SK-N-SH (cell line): ENCODE measurements around the gene MMP24OS. TPM values are rescaled to one million over a fixed set of nuclear protein-coding genes. Genes with fewer than 3 reads are reported as not detected.

Source experiments
- CTCF ChIA-PET: fragments of 300-600, 350-600 bp; formaldehyde crosslinking; extraction: SDS; loops from one replicate; lab custom pipeline; 2021; lab: Yijun Ruan, JAX
- POLR2A ChIA-PET: fragments of 350-600 bp; sonication (Branson Sonifier 250); formaldehyde crosslinking; extraction: SDS; loops from one replicate; lab custom pipeline; 2020; ENCODE audit warnings: antibody characterized with exemption, inconsistent platforms; lab: Yijun Ruan, JAX
- DNase-seq: peaks from one replicate; pipeline ENCODE4 v3.0.0; 2012
- H2AFZ ChIP-seq: fragments of 200-600 bp; sonication (generic); 2 replicates; pipeline ENCODE4 v1.8.1; 2016; ENCODE audit warnings: antibody characterized with exemption, mild to moderate bottlenecking, low read depth
- H3F3A ChIP-seq: fragments of 200-600 bp; sonication (generic); replicated peaks from 2 replicates; pipeline ENCODE3; 2016; ENCODE audit warnings: antibody characterized with exemption, mild to moderate bottlenecking; ENCODE audit not compliant: insufficient read depth
- H3K27ac ChIP-seq, 2 experiments: fragments of 200-500 bp in 1 of 2; fragments of 200-600 bp in 1 of 2; sonication (Bioruptor generic) in 1 of 2; sonication (generic), shearing (Covaris generic) in 1 of 2; 2 replicates each; pipeline versions ENCODE4 v1.5.1 to v1.6.1; 2014 to 2016; ENCODE audit warnings: low read depth in 2 of 2, inconsistent platforms in 1 of 2, low read length in 1 of 2, mild to moderate bottlenecking in 1 of 2, mixed read lengths in 1 of 2
- H3K27me3 ChIP-seq: fragments of 200-600 bp; sonication (generic), shearing (Covaris generic); 2 replicates; pipeline ENCODE4 v1.6.1; 2016; ENCODE audit warnings: mixed run types; ENCODE audit not compliant: insufficient read depth
- H3K36me3 ChIP-seq, 2 experiments: fragments of 200-500 bp in 1 of 2; fragments of 200-600 bp in 1 of 2; sonication (Bioruptor generic) in 1 of 2; sonication (generic) in 1 of 2; replicated peaks in 1 of 2; 2 replicates each; pipeline versions ENCODE3 to v1.5.1; 2014 to 2016; ENCODE audit warnings: low read length in 1 of 2, mild to moderate bottlenecking in 1 of 2; ENCODE audit not compliant: insufficient read depth in 2 of 2, control insufficient read depth in 1 of 2
- H3K4me1 ChIP-seq, 2 experiments: fragments of 200-500 bp in 1 of 2; fragments of 200-600 bp in 1 of 2; sonication (Bioruptor generic) in 1 of 2; sonication (generic), shearing (Covaris generic) in 1 of 2; 2 replicates each; pipeline versions ENCODE4 v1.5.1 to v1.6.1; 2014 to 2016; ENCODE audit warnings: low read depth in 1 of 2, low read length in 1 of 2, mixed run types in 1 of 2; ENCODE audit not compliant: insufficient read depth in 2 of 2, control insufficient read depth in 1 of 2
- H3K4me2 ChIP-seq: fragments of 200-600 bp; sonication (generic), shearing (Covaris generic); 2 replicates; pipeline ENCODE4 v1.6.1; 2017; ENCODE audit warnings: mixed run types
- H3K4me3 ChIP-seq, 2 experiments: fragments of 200-500 bp in 1 of 2; fragments of 200-600 bp in 1 of 2; sonication (Bioruptor generic) in 1 of 2; sonication (generic), shearing (Covaris generic) in 1 of 2; 2 replicates each; pipeline versions ENCODE4 v1.5.1 to v1.8.1; 2014 to 2016; ENCODE audit warnings: low read depth in 2 of 2, inconsistent platforms in 1 of 2, low read length in 1 of 2, mild to moderate bottlenecking in 1 of 2, mixed read lengths in 1 of 2, moderate library complexity in 1 of 2
- H3K79me2 ChIP-seq: fragments of 200-600 bp; sonication (generic); 2 replicates; pipeline ENCODE4 v1.8.1; 2017; ENCODE audit warnings: mild to moderate bottlenecking; ENCODE audit not compliant: insufficient read depth
- H3K9ac ChIP-seq: fragments of 200-600 bp; sonication (generic); 2 replicates; pipeline ENCODE4 v1.6.1; 2017; ENCODE audit warnings: mixed run types
- H3K9me2 ChIP-seq: fragments of 200-600 bp; sonication (generic); 2 replicates; pipeline ENCODE4 v1.6.1; 2017; ENCODE audit warnings: mixed run types
- H3K9me3 ChIP-seq: fragments of 200-600 bp; sonication (generic); 2 replicates; pipeline ENCODE4 v1.6.1; 2017; ENCODE audit warnings: mixed run types, mild to moderate bottlenecking, moderate library complexity
- H4K20me1 ChIP-seq: fragments of 200-600 bp; sonication (generic); 2 replicates; pipeline ENCODE4 v1.6.1; 2017; ENCODE audit warnings: mild to moderate bottlenecking, mixed run types; ENCODE audit not compliant: insufficient read depth
- CHD2 ChIP-seq: fragments of 150-350 bp; IDR thresholded peaks from 2 replicates; pipeline ENCODE4 v1.6.1; 2018; ENCODE audit warnings: low read length; ENCODE audit not compliant: partially characterized antibody
- ELF1 ChIP-seq: IDR thresholded peaks from 2 replicates; pipeline ENCODE4 v1.4.0; 2012
- EP300 ChIP-seq, 2 experiments: IDR thresholded peaks; 2 replicates each; pipeline versions ENCODE4 v1.4.0 to v1.6.1; 2012; ENCODE audit warnings: borderline replicate concordance in 1 of 2, low read depth in 1 of 2, low read length in 1 of 2
- EZH2phosphoT487 ChIP-seq: fragments of 200-600 bp; sonication (generic); IDR thresholded peaks from 2 replicates; pipeline ENCODE4 v1.6.1; 2017; ENCODE audit warnings: low read depth, mixed run types, mild to moderate bottlenecking, antibody characterized with exemption, moderate library complexity, borderline replicate concordance
- FOXJ3 ChIP-seq: sonication (generic); formaldehyde crosslinking; IDR thresholded peaks from 2 replicates; pipeline ENCODE4 v1.5.1; 2020; ENCODE audit warnings: mild to moderate bottlenecking, missing genetic modification reagents
- GABPA ChIP-seq: IDR thresholded peaks from 2 replicates; pipeline ENCODE4 v1.4.0; 2012; ENCODE audit warnings: low read depth, mild to moderate bottlenecking
- GATA2 ChIP-seq: sonication (generic); formaldehyde crosslinking; IDR thresholded peaks from 2 replicates; pipeline ENCODE4 v1.5.0; 2020; ENCODE audit warnings: mild to moderate bottlenecking, missing genetic modification reagents
- IRF3 ChIP-seq: fragments of 150-350 bp; IDR thresholded peaks from 2 replicates; pipeline ENCODE4 v1.6.1; 2016; ENCODE audit warnings: mild to moderate bottlenecking, low read depth, low read length
- JUND ChIP-seq: IDR thresholded peaks from 2 replicates; pipeline ENCODE4 v1.4.0; 2012
- MEF2A ChIP-seq: IDR thresholded peaks from 2 replicates; pipeline ENCODE4 v1.4.0; 2012; ENCODE audit warnings: low read depth, borderline replicate concordance
- NRF1 ChIP-seq: IDR thresholded peaks from 2 replicates; pipeline ENCODE4 v1.6.1; 2012; ENCODE audit warnings: low read depth, mild to moderate bottlenecking, low read length
- POLR2AphosphoS5 ChIP-seq: IDR thresholded peaks from 2 replicates; pipeline ENCODE4 v1.6.1; 2012; ENCODE audit warnings: low read depth, low read length
- RCOR1 ChIP-seq: fragments of 150-350 bp; IDR thresholded peaks from 2 replicates; pipeline ENCODE4 v1.6.1; 2017; ENCODE audit warnings: antibody characterized with exemption, low read length
- RFX5 ChIP-seq: IDR thresholded peaks from 2 replicates; pipeline ENCODE4 v1.6.1; 2012; ENCODE audit warnings: mild to moderate bottlenecking, improper control_type of control experiment, low read length
- RXRA ChIP-seq: IDR thresholded peaks from 2 replicates; pipeline ENCODE4 v1.4.0; 2012; ENCODE audit warnings: low read depth, mild to moderate bottlenecking, borderline replicate concordance
- SIN3A ChIP-seq: IDR thresholded peaks from 2 replicates; pipeline ENCODE4 v1.6.1; 2012; ENCODE audit warnings: low read depth, mild to moderate bottlenecking, low read length, moderate library complexity, borderline replicate concordance
- TAF1 ChIP-seq: IDR thresholded peaks from 2 replicates; pipeline ENCODE4 v1.6.1; 2012; ENCODE audit warnings: low read depth, mild to moderate bottlenecking, low read length, moderate library complexity, borderline replicate concordance
- TCF12 ChIP-seq: IDR thresholded peaks from 2 replicates; pipeline ENCODE4 v1.4.0; 2012
- TEAD4 ChIP-seq: IDR thresholded peaks from 2 replicates; pipeline ENCODE4 v1.4.0; 2012; ENCODE audit warnings: mild to moderate bottlenecking, borderline replicate concordance; ENCODE audit not compliant: insufficient read depth
- YY1 ChIP-seq: IDR thresholded peaks from 2 replicates; pipeline ENCODE4 v1.4.0; 2012; ENCODE audit warnings: low read depth, mild to moderate bottlenecking
- WGBS: methylation state at CpG from one replicate; pipeline ENCODE4 v1.1.6; 2017; ENCODE audit warnings: low lambda C conversion rate; 5-methylcytosine and 5-hydroxymethylcytosine counted together
- polyA plus RNA-seq, 3 experiments: library from polyadenylated mRNA; depleted of rRNA; stranded (reverse); fragments of >200 nt; gene quantifications; 2 replicates each; pipeline ENCODE4 v1.2.3, GENCODE V29; 2012
- TF ChIP-seq, protein P1 (sequence below): IDR thresholded peaks from 2 replicates; pipeline ENCODE4 v1.4.0; 2012; ENCODE audit warnings: low read depth, borderline replicate concordance
- TF ChIP-seq, protein P2 (sequence below): fragments of 150-350 bp; IDR thresholded peaks from 2 replicates; pipeline ENCODE4 v1.6.1; 2017; ENCODE audit warnings: antibody characterized with exemption, low read length, low read depth, borderline replicate concordance
- TF ChIP-seq, protein P3 (sequence below): fragments of 200-600 bp; sonication (generic); IDR thresholded peaks from 2 replicates; pipeline ENCODE4 v1.6.1; 2017; ENCODE audit warnings: antibody characterized with exemption, mild to moderate bottlenecking, moderate library complexity
- TF ChIP-seq, protein P4 (sequence below): IDR thresholded peaks from 2 replicates; pipeline ENCODE4 v1.4.0; 2012; ENCODE audit warnings: low read depth

MMP24OS gene
- polyA plus RNA-seq, 1 of the 3 experiments (the other 2 are of a cell fraction) = 53.1 TPM

- DNase-seq = no peak
- Histone ChIP-seq H3K4me3 (no peak overlapping the region), H3K4me2 (peak overlapping the region; percentile 73), H3K36me3 (peaks cover 0 to 7% of the 10 kb centered on the region in 2 experiments), H3K9me3 (no peaks in the 10 kb centered on the region), H3K27me3 (no peaks in the 10 kb centered on the region), H3K27ac (peak overlapping the region; percentile 80 to 92), H3K79me2 (no peaks in the 10 kb centered on the region), H2AFZ (no peak overlapping the region), H4K20me1 (no peaks in the 10 kb centered on the region), H3K9ac (peak overlapping the region; percentile 65; the same call in 1 of the 2 replicates), H3F3A (peaks cover 31% of the 10 kb centered on the region), H3K4me1 (peaks cover 10 to 33% of the 10 kb centered on the region in 2 experiments), H3K9me2 (no peaks in the 10 kb centered on the region)
- WGBS = 70% methylated on average over 3 of the region's 3 CpGs
- ChIA-PET CTCF (interaction anchor here (0.9 to 2.9 kb wide), 4 partner anchors 14 to 127 kb away, joined by 4 to 13 read pairs (median 10); no protein-coding TSS in a partner anchor), POLR2A (no interaction called here)
- TF ChIP-seq, protein P1, sequence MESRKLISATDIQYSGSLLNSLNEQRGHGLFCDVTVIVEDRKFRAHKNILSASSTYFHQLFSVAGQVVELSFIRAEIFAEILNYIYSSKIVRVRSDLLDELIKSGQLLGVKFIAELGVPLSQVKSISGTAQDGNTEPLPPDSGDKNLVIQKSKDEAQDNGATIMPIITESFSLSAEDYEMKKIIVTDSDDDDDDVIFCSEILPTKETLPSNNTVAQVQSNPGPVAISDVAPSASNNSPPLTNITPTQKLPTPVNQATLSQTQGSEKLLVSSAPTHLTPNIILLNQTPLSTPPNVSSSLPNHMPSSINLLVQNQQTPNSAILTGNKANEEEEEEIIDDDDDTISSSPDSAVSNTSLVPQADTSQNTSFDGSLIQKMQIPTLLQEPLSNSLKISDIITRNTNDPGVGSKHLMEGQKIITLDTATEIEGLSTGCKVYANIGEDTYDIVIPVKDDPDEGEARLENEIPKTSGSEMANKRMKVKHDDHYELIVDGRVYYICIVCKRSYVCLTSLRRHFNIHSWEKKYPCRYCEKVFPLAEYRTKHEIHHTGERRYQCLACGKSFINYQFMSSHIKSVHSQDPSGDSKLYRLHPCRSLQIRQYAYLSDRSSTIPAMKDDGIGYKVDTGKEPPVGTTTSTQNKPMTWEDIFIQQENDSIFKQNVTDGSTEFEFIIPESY = no peak
- TF ChIP-seq EP300 (IDR thresholded peaks at IDR 0.05; ENCODE audit: borderline replicate concordance in 1 of 2, low read depth in 1 of 2, low read length in 1 of 2) (0 out of 4 replicates have a peak, but pooled peaks of 1 of the 2 experiments have one; percentile 3), ELF1 (no peak), RCOR1 (no peak), TEAD4 (no peak), YY1 (no peak), POLR2AphosphoS5 (no peak), JUND (no peak), RFX5 (no peak), GABPA (no peak), TAF1 (no peak), SIN3A (no peak), FOXJ3 (no peak), RXRA (no peak), MEF2A (no peak), EZH2phosphoT487 (no peak), TCF12 (no peak; the same call in 1 of the 2 replicates), NRF1 (no peak), GATA2 (CRISPR knock-in tag) (no peak), IRF3 (no peak), CHD2 (no peak)
- TF ChIP-seq, protein P2, sequence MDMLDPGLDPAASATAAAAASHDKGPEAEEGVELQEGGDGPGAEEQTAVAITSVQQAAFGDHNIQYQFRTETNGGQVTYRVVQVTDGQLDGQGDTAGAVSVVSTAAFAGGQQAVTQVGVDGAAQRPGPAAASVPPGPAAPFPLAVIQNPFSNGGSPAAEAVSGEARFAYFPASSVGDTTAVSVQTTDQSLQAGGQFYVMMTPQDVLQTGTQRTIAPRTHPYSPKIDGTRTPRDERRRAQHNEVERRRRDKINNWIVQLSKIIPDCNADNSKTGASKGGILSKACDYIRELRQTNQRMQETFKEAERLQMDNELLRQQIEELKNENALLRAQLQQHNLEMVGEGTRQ = no peak
- TF ChIP-seq, protein P3, sequence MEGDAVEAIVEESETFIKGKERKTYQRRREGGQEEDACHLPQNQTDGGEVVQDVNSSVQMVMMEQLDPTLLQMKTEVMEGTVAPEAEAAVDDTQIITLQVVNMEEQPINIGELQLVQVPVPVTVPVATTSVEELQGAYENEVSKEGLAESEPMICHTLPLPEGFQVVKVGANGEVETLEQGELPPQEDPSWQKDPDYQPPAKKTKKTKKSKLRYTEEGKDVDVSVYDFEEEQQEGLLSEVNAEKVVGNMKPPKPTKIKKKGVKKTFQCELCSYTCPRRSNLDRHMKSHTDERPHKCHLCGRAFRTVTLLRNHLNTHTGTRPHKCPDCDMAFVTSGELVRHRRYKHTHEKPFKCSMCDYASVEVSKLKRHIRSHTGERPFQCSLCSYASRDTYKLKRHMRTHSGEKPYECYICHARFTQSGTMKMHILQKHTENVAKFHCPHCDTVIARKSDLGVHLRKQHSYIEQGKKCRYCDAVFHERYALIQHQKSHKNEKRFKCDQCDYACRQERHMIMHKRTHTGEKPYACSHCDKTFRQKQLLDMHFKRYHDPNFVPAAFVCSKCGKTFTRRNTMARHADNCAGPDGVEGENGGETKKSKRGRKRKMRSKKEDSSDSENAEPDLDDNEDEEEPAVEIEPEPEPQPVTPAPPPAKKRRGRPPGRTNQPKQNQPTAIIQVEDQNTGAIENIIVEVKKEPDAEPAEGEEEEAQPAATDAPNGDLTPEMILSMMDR = no peak
- TF ChIP-seq, protein P4, sequence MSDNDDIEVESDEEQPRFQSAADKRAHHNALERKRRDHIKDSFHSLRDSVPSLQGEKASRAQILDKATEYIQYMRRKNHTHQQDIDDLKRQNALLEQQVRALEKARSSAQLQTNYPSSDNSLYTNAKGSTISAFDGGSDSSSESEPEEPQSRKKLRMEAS = no peak
Measured at GRCh38 chr20:35320396-35321126, 42.6 kb upstream of the MMP24OS start.
